Central memory CD4-positive, alpha-beta T cell (primary cell): Measurements from ENCODE around the gene ARHGAP28.
"Not testable (repeated sequence)": the region's sequence is repeated elsewhere in the genome, so short reads cannot be mapped to it uniquely, and the experiment has no call there.

Experiments
- DNase-seq: peaks from one replicate; pipeline ENCODE4 v3.0.0; 2022

The ARHGAP28 gene

GRCh38 chr18:6878556-6879297 lies 149.2 kb downstream of the ARHGAP28 start:
- no peak for DNase-seq

DNA sequence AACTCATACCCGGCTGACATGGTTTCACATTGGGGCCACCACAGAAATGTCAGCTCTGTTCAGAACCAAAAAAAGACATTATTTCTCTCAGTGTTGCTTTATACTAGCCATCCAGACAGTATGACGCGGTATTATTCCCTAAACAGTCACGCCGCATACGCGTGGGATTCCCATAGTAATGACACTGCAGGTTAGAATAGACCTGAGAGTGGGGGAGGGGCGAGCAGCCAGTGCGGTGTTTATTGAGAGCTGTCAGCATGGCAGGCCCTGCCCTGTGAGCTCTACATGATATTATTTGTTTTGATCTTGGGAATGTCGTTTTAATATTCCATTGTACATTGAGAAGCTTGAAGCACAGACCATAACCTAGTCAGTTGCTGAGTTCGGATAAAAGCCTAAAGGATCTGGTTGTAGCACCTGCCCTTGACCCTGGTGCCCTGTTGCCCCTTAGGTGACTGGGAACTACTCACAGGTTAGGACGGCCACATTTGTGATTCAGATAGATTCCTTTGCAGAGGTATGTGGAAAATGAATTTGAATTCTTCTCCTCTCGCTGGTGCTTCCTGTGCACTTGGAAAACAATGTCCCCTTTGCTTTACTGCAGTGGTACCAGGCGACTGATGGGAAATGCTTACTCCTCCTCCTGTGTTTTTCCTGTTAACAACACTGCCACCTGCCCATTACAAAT lies 150.1 kb downstream of the ARHGAP28 start:
- no peak for DNase-seq

DNA sequence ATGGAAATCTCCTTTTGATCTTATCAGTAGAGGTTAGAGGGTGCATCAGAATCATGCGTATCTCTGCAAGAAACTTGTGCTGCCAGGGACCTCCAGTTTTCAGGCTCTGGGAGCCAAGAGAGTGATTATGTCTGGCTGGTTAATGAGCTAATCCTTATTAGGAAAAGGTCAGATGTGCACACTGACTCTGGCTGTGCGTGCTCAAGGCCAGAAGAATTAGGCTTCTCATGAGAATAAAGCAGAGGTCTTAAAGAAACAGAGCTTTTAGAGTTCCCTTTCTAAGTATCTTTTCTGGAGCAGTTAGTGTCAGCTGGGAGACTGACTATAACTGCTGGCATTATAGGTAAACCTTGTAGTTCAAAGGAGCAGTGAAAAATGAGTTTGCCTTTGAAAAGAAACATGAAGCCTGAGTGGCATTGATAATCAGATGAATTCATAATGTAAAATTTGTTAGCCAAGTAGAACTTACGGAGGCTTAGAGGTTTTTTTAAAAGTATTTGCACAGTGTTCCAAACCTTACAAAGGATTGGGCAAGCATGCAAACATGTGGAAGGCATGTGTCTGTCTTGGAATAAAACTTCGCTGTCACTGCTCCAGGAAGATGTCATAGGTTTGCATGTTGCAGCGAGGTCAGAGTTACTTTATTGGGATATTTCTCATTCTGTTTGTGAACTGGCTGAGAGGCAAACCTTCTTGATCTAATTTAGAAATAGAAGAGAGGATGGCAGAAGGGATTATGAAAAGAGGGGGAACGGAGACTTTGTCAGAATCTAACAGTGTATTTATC lies 151.7 kb downstream of the ARHGAP28 start:
- DNase-seq, result no peak

DNA sequence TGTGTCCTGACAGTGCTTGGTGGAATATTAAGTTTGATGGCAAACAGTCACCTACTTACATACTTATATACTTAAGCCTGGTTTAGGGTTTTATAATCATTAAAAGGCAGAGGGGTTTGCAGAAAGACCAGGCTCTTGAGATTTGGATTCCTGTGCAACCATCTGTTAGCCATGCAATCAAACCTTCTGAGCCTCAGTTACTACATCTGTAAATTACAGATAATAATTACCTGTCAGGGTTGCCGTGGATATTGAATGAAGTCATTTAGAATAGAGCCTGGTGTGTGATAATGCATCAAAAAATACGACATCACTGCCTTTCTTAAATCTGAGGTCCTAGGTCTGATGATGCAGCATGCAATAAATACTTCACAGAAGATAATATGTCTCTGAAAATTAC lies 152.9 kb downstream of the ARHGAP28 start:
- DNase-seq, result no peak

- DNase-seq, result no peak
Observed at GRCh38 chr18:6885006-6885481, 155.5 kb downstream of the ARHGAP28 start.

DNA sequence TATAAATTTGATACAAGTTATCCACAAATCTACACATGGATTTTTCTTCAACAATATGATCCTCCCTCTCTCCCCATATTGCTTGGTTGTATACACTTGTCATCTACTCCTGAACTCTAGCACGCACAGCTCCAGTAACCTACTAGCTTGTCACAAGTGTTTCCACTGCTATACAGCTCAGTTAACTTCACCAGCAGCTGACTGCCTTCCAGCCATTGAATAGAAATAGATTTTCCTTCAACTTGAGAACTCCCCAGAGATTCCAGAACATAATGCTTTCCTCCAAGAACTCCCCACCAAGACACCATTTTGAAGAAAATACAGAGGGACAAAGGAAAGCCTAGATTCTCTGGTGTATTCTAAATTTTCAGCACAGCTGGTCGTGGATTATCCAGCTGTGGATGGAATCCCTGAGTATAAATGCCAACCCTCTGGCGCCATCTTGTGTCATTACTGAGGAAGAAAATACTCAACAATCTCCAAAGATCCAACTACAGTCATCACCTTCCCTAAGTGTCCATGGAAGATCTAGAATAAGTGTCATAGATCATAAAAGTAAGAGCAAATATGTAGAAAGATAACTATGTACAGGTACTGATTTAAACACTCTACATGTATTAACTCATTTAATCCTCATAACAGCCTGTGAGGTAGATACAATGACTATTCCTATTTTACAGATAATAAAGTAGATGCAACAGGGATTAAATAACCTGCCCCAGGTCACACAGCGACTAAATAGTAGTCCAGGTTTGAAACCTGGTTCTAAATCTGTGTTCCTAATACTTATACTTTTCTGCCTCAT lies 156.7 kb downstream of the ARHGAP28 start:
- no peak for DNase-seq

DNA sequence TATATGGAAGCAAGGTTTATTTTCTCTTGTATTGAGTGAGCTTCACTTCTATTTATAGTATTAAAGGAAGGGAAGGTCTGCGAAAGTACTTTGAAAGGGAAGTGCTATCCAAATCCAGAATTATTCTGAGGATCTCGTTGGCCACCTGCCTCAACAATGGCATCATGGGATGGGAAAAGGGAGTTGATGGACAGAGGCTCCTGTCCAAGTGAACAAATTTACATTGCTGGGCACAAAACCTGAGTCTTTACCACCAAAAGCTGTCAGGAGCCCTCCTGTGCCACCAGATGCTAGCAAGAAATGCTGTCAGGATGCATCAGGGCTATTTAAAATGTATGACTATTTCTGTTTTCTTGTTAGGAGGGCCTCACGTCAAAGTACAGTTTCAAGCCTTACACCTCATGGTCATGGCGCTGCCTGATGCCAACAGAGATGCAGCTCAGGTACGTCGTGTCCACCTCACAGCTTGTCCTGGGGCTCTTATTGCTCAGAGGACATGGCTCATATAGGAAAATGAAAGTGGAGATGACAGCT lies 157.3 kb downstream of the ARHGAP28 start:
- DNase-seq, result no peak

GRCh38 chr18:6891788-6892187 lies 162.3 kb downstream of the ARHGAP28 start:
- no peak for DNase-seq

DNA sequence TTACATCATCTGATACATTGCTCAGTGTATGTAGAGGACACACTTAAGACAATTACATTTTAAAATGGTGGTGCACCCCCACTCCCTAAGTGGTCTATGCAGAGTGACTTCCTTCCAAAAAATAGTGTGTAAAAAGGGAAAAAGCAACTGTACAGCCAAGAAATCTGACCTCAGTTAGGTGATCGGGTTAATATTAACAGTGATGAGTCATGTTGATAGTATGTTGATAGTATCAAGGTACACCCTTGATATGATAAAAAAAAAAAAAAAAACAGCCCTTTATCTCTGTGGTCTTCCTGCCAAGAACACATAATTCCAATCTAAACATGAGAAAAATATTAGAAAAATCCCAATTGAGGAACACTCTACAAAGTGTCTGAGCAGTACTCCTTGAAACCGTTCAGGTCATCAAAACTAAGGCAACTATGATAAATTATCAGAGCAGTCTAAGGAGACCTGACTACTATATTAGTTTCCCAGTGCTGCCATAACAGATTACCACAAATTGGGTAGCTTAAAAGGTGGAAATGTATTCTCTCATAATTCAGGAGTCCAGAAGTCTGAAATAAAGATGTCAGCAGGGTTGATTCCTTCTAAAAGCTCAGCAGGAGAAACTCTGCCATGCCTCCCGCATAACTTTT lies 171.9 kb downstream of the ARHGAP28 start:
- no peak for DNase-seq

GRCh38 chr18:6917072-6917471 lies 187.6 kb downstream of the ARHGAP28 start:
- no peak for DNase-seq

GRCh38 chr18:6920099-6920955 lies 190.8 kb downstream of the ARHGAP28 start:
- DNase-seq, result no peak

GRCh38 chr18:6921571-6921970 lies 192.1 kb downstream of the ARHGAP28 start:
- DNase-seq, result no peak

GRCh38 chr18:6923220-6923619 lies 193.7 kb downstream of the ARHGAP28 start:
- no peak for DNase-seq

- DNase-seq, result no peak
Observed at GRCh38 chr18:6927153-6927552, 197.6 kb downstream of the ARHGAP28 start.

GRCh38 chr18:6928359-6928758 lies 198.8 kb downstream of the ARHGAP28 start:
- no peak for DNase-seq

DNA sequence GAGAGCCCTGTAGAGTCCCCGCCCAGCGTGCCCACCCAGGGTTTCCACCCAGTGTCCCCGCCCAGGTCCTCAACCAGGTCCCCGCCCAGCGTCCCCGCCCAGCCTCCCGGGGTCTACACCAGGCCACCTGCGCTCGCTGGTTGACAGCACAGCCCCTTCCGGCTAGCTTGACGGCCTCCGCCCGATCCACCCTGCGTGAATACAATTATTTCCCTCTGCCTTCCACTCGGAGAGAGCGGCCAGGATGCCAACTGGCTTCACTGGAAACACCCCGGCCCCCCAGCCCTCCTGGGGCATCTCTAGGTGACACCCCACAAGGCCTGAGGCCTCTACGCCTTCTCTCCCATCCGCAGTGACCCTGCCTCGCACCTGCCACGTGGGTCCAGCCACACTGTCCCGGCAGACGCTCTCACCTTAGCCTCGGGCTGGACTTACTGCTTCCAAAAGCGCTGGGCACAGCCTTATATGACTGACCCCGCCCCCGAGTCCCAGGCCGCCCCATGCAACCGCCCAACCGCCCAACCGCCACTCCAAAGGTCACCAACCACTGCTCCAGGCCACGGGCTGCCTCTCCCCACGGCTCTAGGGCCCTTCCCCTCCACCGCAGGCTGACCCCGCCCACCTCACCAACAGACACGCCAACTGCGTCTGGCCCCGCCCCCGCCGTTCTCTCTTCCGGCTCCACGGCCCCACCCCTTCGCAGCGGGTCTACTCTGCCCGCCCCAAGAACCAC lies 200.0 kb downstream of the ARHGAP28 start:
- DNase-seq, result no peak

DNA sequence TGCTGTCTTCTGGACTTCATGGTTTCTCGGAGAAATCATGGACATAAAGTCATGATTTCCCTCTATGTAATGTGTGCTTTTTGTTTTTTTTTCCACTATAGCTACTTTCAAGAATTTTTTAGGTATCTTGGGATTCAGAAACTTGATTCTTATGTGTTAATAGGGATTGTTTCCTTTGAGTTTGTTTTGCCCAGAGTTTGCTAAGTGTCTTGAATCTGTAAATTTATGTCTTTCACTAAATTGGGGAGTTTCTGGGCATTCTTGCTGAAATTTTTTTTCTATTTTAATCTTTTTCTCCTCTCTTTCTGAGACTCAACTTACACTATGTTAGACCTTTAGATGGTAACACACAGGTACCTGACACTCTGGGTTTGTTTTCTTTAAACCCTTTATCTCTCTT lies 205.3 kb downstream of the ARHGAP28 start:
- DNase-seq, result no peak

- no peak for DNase-seq
Observed at GRCh38 chr18:6938003-6938402, 208.5 kb downstream of the ARHGAP28 start.

DNA sequence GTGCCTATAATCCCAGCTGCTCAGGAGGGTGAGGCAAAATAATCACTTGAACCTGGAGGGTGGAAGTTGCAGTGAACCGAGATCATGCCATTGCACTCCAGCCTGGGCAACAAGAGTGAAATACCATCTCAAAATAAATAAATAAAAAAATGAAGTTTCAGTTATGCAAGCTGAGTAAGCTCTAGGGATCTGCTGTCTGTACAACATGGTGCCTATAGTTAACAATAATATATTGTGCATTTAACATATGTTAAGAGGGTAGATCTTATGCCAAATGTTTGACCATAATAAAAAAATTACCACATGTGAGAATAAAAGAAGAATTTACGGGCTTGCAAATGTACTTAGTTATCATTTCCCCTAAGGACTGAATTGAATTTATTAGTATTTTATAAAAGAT lies 208.9 kb downstream of the ARHGAP28 start:
- not testable (repeated sequence) for DNase-seq

DNA sequence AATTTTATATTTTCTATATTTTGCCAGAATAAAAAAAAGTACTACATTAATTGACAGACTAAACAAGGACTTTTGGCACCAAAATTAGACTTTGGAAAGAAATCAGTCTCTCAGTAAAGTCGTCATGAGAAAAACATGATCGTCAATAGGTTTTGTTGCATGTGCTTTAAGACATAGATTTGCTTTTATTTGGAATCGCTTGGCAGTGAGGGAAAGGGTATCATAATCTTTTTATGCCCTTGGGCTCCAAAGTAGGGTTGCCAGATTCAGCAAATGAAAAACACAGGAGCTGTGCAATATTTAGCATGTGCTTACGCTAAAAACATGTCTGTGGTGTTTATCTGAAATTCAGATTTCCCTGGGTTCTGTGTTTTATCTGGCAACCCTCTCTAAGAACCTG lies 210.5 kb downstream of the ARHGAP28 start:
- no peak for DNase-seq
